Measurements from ENCODE around the gene KIF5C.

DNA sequence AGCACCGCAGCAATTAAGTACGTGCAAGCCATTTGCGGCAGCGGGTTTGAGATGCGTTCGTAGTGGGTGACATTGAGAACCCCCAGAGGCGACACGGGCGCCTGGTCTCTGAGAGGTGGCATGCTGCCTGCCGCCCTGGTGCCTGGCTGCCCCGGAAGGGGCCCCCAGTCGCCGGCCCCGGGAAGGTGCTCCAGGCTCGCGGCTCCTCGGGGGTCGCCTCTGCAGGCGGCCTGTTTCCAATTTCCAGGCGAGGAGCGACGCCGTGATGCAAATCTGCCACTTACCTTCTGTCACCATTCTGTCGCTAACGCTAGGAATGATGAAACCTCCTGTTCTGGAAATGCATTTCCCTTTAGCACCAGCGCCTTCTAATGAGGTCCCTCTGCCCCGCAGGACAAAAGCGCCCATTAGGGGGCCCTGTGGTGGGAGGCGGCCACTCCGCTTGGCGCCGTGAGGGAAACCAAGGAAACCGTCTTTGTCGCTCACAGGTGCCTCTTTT lies 13.0 kb downstream of the KIF5C start:
- TF ChIP-seq EZH2 (IDR thresholded peaks at IDR 0.05): no peak
- no peak for TF ChIP-seq POLR2AphosphoS5 (IDR thresholded peaks at IDR 0.05; ENCODE audit: borderline replicate concordance, low read depth, low read length)

Data from SK-N-MC (cell line).